HG03045 (cell line): ENCODE data around the gene ARMC3.
"Not testable (repeated sequence)": the region's sequence is repeated elsewhere in the genome, so short reads cannot be mapped to it uniquely, and the experiment has no call there.

Experiments used
- ATAC-seq: cut with Tn5 transposase; IDR thresholded peaks from one replicate; pipeline ENCODE4 v1.9.1; 2021; ENCODE audit warnings: mild to moderate bottlenecking, moderate library complexity; ENCODE audit not compliant: unreplicated experiment

Gene ARMC3

GRCh38 chr10:22925088-22925487 is 2.8 kb upstream of the ARMC3 start:
- no peak for ATAC-seq

GRCh38 chr10:22927166-22927565 is 687 bp upstream of the ARMC3 start:
- no peak for ATAC-seq

- ATAC-seq, result not testable (repeated sequence)
Measured at GRCh38 chr10:22929053-22929452, 1.2 kb downstream of the ARMC3 start.

- no peak for ATAC-seq
Measured at GRCh38 chr10:22931948-22932347, 4.1 kb downstream of the ARMC3 start.

GRCh38 chr10:22932626-22933370 is 4.9 kb downstream of the ARMC3 start:
- ATAC-seq, result no peak

GRCh38 chr10:22934726-22935125 is 6.9 kb downstream of the ARMC3 start:
- ATAC-seq, result no peak

GRCh38 chr10:22942437-22942836 is 14.6 kb downstream of the ARMC3 start:
- ATAC-seq, result no peak

GRCh38 chr10:22945934-22946673 is 18.3 kb downstream of the ARMC3 start:
- no peak for ATAC-seq

GRCh38 chr10:22954970-22955369 is 27.1 kb downstream of the ARMC3 start:
- no peak for ATAC-seq

- ATAC-seq, result no peak
Measured at GRCh38 chr10:22958338-22958737, 30.5 kb downstream of the ARMC3 start.

- ATAC-seq, result no peak
Measured at GRCh38 chr10:22959292-22959691, 31.4 kb downstream of the ARMC3 start.

GRCh38 chr10:22959950-22960349 is 32.1 kb downstream of the ARMC3 start:
- ATAC-seq, result no peak

GRCh38 chr10:22962817-22963216 is 35.0 kb downstream of the ARMC3 start:
- ATAC-seq, result no peak

- ATAC-seq, result no peak
Measured at GRCh38 chr10:22969704-22970103, 41.9 kb downstream of the ARMC3 start.

GRCh38 chr10:22976534-22976933 is 48.7 kb downstream of the ARMC3 start:
- ATAC-seq, result no peak

GRCh38 chr10:22977751-22978150 is 49.9 kb downstream of the ARMC3 start:
- ATAC-seq, result no peak

- ATAC-seq, result no peak
Measured at GRCh38 chr10:22978287-22978686, 50.4 kb downstream of the ARMC3 start.

- no peak for ATAC-seq
Measured at GRCh38 chr10:22978918-22979317, 51.1 kb downstream of the ARMC3 start.

- ATAC-seq, result no peak
Measured at GRCh38 chr10:22980822-22981221, 53.0 kb downstream of the ARMC3 start.

- no peak for ATAC-seq
Measured at GRCh38 chr10:22984066-22984465, 56.2 kb downstream of the ARMC3 start.

GRCh38 chr10:22986771-22987542 is 59.1 kb downstream of the ARMC3 start:
- ATAC-seq, result no peak
